HG03558 (cell line): Measurements from ENCODE around the gene KRT81.
"Not testable (repeated sequence)": the region's sequence is repeated elsewhere in the genome, so short reads cannot be mapped to it uniquely, and the experiment has no call there.

Experiments used
- ATAC-seq: cut with Tn5 transposase; IDR thresholded peaks from one replicate; pipeline ENCODE4 v1.9.1; 2021; ENCODE audit warnings: moderate number of reproducible peaks; ENCODE audit not compliant: unreplicated experiment; ENCODE audit errors: extremely low read depth

KRT81 gene

GRCh38 chr12:52318241-52318990 lies 27.1 kb upstream of the KRT81 start:
- ATAC-seq, result no peak

GRCh38 chr12:52317468-52318052 lies 26.2 kb upstream of the KRT81 start:
- ATAC-seq, result no peak

- ATAC-seq, result no peak
These were observed 25.4 kb upstream of the KRT81 start for GRCh38 chr12:52316701-52317100.

- no peak for ATAC-seq
These were observed 25.0 kb upstream of the KRT81 start for GRCh38 chr12:52316290-52316689.

GRCh38 chr12:52315721-52316120 lies 24.4 kb upstream of the KRT81 start:
- not testable (repeated sequence) for ATAC-seq

- ATAC-seq, result no peak
These were observed 23.2 kb upstream of the KRT81 start for GRCh38 chr12:52314511-52314910.

- no peak for ATAC-seq
These were observed 22.6 kb upstream of the KRT81 start for GRCh38 chr12:52313926-52314325.

GRCh38 chr12:52313461-52313860 lies 22.1 kb upstream of the KRT81 start:
- no peak for ATAC-seq

- no peak for ATAC-seq
These were observed 20.8 kb upstream of the KRT81 start for GRCh38 chr12:52312086-52312485.

GRCh38 chr12:52311285-52311648 lies 19.9 kb upstream of the KRT81 start:
- ATAC-seq, result no peak

GRCh38 chr12:52310622-52311284 lies 19.4 kb upstream of the KRT81 start:
- ATAC-seq, result no peak

GRCh38 chr12:52308806-52309425 lies 17.6 kb upstream of the KRT81 start:
- ATAC-seq, result no peak

- ATAC-seq, result no peak
These were observed 16.8 kb upstream of the KRT81 start for GRCh38 chr12:52307836-52308805.

GRCh38 chr12:52306731-52307130 lies 15.4 kb upstream of the KRT81 start:
- no peak for ATAC-seq

GRCh38 chr12:52305921-52306705 lies 14.8 kb upstream of the KRT81 start:
- no peak for ATAC-seq

GRCh38 chr12:52304941-52305411 lies 13.6 kb upstream of the KRT81 start:
- not testable (repeated sequence) for ATAC-seq

GRCh38 chr12:52302242-52302914 lies 11.0 kb upstream of the KRT81 start:
- not testable (repeated sequence) for ATAC-seq

GRCh38 chr12:52301721-52302120 lies 10.4 kb upstream of the KRT81 start:
- not testable (repeated sequence) for ATAC-seq
